H54 (cell line): Measurements from ENCODE around the gene MRPS23.

Experiments
- DNase-seq: peaks from one replicate; pipeline ENCODE4 v3.0.0; 2011; ENCODE audit warnings: low spot score, mixed read lengths; ENCODE audit not compliant: insufficient read length
- FAIRE-seq: peaks from 3 replicates; lab custom pipeline; 2011; peaks lifted over from hg19 to GRCh38; lab: Jason Lieb, UNC
- POLR2A ChIP-seq: IDR thresholded peaks from 2 replicates; pipeline ENCODE4 v1.6.1; 2011; ENCODE audit warnings: low read depth, mild to moderate bottlenecking, low read length

MRPS23 gene

DNA sequence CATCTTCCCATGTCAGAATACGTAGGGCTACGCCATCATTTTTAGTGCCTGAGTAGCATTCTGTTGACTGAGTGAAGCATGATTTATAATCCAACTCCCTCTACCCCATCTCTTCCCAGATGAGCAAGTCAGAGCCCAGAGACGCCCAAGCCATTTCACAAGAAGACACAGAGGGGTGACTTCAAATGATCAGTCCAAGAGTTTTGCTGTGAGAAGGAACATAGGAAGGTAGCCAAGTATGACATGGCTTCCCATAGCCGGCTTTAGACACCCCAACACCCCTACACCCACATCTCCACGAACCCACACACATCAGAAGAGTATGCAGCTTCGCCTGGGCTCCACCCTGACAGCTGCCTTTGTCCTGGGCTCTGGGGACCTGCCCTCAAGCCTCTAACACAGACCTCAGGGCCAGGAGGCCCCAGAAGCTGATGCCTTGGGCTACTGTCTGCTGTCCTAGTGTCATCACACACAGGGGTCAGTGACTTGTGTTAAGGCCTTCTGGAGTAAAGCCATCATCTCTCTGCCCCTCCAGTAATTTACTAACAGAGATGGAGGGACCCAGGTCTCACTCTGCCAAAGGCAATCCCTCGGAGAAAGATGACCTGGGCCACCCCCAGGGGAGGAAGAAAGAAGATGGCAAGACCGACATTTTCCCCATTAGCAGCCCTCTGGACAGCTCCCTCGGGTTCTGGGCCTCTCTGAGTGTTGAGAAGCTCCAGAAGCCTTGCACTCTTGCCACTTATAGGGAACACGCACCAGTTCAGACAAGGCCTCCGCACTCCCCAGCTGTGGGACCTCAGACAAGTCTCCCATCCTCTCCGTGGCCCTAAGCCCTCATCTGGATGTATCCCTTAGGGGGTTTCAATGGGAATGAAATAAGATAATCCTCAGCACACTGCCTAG, 38.7 kb upstream of the MRPS23 start:
- DNase-seq (no peak), FAIRE-seq (no peak)
- TF ChIP-seq POLR2A: no peak

DNA sequence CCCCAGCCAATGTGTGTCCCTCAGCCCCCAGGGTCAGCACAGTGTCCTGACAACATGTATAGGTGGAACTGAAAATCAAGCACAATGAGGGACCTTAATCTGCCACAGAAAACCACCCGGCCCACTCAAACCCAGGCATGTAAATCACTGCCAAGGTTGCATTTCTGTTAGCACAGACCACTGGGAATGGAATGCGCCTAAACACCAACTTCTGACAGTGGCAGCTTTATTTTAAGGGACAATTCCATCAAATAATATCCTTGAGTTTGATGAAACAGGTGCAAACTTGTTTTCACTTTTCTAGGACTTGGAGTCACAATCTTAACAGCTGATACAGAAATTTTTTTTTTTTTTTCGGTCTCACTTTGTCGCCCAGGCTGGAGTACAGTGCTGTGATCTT, 37.3 kb upstream of the MRPS23 start:
- no peak for FAIRE-seq
- no peak for TF ChIP-seq POLR2A
- DNase-seq: no peak

DNA sequence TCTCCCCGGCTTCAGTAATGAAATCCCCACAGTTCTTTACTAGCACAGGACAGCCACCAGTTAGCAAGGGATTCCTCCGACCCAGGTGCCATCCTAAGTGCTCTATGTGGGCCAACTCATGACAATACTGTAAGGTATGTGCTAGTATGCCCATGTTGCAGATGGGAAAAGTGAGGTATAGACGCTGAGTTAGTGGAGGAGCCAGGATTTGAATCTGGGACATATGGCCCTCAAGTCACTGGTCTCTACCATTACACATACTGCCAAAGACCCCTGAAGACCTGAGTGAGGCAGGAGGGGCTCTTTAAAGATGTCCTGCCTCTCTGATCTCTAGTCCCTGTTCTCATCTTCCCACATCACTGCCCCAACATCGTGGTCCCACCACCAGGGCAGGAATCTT, 36.2 kb upstream of the MRPS23 start:
- TF ChIP-seq POLR2A: no peak
- DNase-seq (no peak), FAIRE-seq (no peak)

DNA sequence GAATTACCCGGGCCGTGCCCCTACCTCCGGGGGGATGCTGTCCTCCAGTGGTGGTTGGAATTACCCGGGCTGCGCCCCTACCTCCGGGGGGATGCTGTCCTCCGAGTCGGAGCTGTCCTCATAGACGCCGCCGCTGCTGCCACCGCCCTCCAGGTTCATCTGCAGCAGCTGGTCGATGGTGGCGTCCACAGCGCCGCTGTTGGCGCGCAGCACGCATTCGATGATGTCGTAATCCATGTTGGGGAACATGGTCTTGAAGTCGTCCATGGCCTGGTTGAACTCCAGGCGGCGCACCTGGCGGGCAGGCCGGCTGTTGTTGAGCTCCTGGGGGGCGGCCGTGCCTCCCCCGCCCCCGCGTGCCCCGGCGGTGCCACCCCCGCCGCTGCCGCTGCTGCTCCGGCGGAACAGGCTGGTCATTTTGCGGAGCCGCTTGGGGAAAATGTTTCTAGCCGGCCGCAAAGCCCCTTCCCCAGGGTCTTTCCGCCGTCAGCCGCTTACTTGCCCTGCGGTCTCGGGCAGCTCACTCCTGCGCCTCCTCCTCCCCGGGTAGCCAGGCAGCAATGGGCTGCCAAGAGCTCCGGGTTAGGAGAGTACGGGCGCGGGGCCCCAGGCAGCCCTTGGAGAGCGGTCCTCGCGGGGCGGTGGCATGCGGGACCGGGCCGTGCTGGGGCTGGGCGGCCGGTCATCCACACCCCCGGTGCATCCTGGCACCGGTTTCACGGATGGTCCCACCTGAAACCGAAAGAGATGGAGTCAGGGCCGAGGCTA, 35.5 kb upstream of the MRPS23 start:
- FAIRE-seq (no peak), DNase-seq (no peak)
- TF ChIP-seq POLR2A: no peak

DNA sequence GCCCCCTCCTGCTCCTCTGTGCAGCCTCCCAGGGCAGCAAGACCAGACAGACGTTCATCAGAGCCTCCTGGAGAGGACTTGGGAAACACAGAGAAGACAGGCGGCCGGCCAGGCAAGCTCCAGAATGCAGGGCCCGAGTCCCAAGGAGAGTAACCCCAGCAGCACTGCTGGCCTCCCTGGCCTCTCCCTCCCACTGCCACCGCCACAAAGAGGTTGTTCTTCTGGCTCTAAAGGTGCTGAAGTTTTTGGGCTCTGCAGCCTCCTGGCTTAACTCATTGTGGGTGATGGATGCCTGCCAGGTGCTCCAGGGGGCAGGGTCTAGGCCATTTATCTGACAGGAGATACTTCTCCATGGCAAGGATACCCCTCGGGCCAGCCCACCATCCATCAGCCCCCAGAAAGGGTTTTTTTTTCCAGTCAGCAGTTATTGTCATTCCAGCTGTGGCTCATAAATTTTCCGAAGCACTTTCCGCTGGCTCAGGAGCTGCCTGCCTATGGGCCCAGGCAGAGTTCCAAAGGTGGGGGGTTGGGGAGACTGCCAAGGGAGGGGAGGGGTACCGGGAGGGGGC, 32.0 kb upstream of the MRPS23 start:
- DNase-seq (no peak), FAIRE-seq (no peak)
- no peak for TF ChIP-seq POLR2A

DNA sequence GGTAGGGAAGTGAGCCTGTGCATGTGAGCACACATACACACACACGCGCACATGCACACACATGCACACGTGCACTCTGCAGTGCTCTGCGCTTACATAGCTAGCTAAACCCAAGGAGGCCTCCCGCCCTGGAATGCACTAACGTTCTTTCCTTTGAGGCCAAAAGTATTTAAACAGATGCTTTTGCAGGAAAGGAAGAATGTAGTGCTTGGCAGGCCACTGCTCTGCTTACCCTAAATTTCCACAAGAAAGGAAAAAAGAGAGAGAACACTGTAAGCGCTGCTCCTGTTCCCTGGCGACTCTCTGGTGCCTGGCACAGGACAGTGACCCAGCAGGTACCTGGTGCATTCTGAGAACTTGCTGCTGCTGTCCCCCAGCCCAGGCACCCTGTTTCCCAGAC, 31.3 kb upstream of the MRPS23 start:
- FAIRE-seq: no peak
- no peak for DNase-seq
- TF ChIP-seq POLR2A: peak; percentile 21; the same call in 1 of the 2 replicates

DNA sequence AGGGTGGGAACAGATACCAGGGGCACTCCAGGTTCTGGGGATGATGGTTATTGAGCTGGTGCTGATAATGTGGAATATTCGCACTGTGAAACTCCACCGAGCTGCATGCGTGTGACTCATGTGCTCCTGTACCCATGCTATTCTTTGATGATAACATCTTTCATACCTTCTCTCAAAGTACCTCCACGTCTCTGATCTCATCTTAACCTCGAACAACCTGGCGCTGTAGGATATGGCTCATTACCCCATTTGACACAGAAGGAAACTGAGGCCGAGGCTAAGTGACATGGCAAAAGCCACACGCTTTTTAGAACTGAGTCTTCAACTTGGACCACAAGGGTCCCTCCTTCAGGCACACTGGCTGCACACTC, 30.2 kb upstream of the MRPS23 start:
- DNase-seq: no peak
- FAIRE-seq: no peak
- no peak for TF ChIP-seq POLR2A

DNA sequence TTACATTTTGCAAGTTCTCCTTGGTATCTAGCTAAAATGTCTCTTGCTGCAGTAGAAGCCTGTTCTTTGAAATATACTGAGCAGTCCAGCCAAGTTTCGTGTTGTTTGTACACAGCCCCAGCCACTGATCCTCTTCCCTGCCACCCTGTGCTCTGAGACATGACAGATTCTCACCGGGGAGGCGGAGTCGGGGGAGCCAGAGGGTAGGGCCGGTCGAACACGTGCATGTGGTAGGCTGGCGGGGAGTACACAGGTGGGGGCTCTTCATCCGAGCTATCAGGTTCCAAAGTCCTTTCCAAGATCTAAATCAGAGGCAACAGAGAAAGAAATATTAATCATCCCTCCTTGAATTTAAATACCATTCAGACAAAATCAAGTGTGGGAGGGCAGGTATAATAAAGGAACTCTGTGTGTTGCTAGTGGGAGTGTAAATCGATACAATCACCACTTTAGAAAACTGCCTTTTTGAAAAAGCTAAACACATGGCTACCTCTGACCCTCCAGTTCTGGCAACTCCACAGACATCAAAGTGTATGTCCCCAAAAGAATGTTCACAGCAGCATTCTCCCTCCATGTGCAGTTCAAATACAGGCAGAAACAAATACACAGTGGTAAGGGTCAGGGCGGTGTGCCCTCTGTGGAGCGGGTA, 29.7 kb upstream of the MRPS23 start:
- no peak for FAIRE-seq
- TF ChIP-seq POLR2A: no peak
- DNase-seq: peak; percentile 74

DNA sequence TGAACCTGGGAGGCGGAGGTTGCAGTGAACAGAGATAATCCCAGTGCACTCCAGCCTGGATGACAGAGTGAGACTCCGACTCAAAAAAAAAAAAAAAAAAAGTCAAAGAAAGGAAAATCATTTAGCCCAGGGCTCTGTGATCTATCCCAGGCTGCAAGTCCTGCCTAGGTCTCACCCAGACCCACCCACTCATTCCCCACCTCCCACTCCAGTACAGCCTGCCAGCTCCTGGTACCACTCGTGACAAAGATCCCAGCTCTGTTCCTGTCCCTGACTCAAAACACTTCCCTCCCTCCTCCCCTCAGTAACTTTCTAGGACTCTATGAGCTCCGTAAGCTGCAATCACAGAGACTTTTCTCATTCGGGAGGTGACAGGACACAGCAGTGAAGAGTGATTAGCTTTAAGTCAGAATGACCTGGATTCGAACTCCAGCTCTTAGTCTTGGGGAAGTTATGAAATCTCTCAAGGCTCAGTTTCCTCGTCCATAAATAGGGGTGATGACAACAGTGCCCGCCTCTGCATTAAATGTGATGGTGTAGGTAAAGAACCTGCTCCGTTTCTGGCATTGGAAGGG, 28.0 kb upstream of the MRPS23 start:
- FAIRE-seq (no peak), DNase-seq (no peak)
- TF ChIP-seq POLR2A: no peak

DNA sequence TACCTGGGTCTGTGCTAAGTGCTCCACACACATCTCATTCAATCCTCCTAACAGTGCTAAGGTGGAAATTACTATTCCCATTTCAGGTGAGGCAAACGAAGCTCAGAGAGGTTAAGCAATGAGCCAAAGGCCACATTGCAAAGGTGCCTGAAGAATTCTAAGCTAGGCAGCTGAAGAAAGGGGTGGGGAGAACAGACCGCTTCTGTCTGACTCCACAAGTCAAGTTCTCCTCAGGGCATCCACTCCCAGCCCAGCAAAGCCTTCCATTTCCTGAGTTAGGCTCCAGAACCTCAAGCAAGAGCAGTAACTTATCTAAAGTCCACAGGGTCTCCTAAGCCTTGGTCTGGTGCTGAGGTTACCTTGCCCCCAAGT, 27.0 kb upstream of the MRPS23 start:
- no peak for DNase-seq
- no peak for TF ChIP-seq POLR2A

DNA sequence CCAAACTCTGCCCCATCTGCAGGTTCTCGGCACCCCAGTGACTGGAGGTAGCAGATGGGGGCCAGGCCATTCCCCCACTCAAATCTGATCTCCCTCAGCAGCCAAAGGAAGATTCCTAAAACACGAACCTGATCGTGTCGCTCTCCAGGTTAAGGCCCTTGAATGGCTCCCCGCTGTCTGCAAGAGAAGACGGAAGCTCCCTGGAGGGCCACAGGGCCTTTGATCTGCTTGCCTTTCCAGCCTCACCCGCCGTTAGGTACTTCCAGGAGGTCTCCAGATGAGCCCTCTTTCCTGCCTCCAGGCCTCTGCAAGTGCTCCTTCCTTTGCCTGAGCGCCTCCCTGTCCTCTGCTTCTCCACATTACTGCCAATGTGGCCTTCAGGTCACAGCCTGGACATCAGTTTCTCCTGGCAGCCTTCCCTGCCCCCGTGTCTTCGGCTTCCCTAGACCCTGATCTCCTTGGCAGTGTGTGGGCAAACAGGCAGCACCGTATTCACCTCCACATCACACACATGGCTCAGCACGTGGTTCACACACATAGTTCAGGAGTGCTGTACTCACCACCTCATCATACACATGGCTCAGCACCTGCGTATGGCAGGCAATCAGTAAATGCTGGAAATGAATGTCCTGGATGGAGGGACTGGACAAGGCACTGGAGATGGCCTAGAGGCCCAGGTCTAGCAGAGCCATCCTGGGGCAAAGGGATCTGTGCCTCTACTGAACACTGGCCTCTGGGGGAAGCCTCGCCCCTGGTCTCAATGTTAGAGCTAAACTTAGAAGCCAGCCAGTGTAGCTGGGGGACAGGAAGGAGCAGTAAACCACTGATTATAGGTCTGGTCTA, 26.4 kb upstream of the MRPS23 start:
- DNase-seq (no peak), FAIRE-seq (no peak)
- no peak for TF ChIP-seq POLR2A

More for the DNA sequence above, 27.0 kb upstream of the MRPS23 start:
- no peak for FAIRE-seq

DNA sequence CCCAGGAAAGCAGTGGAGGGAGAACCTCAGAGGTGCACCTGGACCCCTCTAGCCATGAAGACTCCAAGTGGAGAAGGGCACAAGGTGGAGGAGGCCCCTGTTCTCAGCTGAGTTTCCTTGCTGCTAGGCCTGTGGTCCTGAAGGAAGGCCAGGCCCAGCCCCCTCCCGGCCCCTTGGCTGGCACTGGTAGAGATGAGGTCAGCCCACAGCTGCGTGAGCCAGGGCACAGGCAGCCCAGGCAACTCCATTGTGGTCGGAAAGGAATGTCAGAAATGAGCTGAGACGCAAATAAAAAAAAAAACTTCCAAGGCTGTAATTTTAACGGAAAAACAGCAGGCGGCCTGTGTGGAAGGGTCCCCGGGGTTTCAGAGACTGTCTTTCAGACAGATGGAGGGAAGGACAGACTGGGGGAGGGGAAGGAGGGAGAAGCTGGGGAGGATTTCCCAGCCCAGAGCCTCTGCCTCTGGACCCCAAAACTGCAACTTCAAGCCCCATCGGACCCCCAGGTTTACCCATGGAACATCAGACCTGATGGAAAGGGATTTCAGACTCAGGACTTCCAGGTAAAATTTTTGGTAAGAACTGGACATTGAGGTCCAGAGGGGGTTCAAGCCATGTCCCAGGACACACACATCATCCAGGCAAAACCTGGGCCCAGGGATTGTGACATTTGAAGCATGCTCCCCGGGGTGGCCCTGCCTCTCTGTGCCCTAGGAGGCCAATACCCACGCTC, 25.6 kb upstream of the MRPS23 start:
- FAIRE-seq (peak; percentile 20), DNase-seq (peak; percentile 94)
- no peak for TF ChIP-seq POLR2A
